Measurements from ENCODE around the gene SLC25A42. TPM values are rescaled to one million over a fixed set of nuclear protein-coding genes. Genes with fewer than 3 reads are reported as not detected.

Gene SLC25A42
- total RNA-seq, 1 donor from 2014 or later, result 6.6 TPM

GRCh38 chr19:19033176-19033425 lies 30.7 kb upstream of the SLC25A42 start:
- Histone ChIP-seq H3K4me3 (peak overlapping the region; percentile 89 to 94), H3K9me3 (no peaks in the 10 kb centered on the region), H3K27ac (peak overlapping the region; percentile 93), H3K4me1 (peaks cover 42% of the 10 kb centered on the region), H3K36me3 (peaks cover 0 to 14% of the 10 kb centered on the region in 2 donors), H3K27me3 (no peaks in the 10 kb centered on the region)
- no peak for TF ChIP-seq POLR2AphosphoS5 (IDR thresholded peaks at IDR 0.05; ENCODE audit: insufficient read depth in 1 of 2, low read depth in 1 of 2)
- TF ChIP-seq POLR2A (IDR thresholded peaks at IDR 0.05), result no peak
- TF ChIP-seq CTCF (IDR thresholded peaks at IDR 0.05), result no peak
- intact Hi-C loops (cut with DNase I), result no loop called here
- DNase-seq (ENCODE audit: extremely low spot score in 2 of 2), result no peak

GRCh38 chr19:19033426-19034203 lies 30.2 kb upstream of the SLC25A42 start, which contains the start of the genes ARMC6 and SUGP2:
Gene ARMC6, plus strand, starts transcription at chr19:19033603. Its CDS starts 607 bp downstream, at chr19:19034210.
Gene SUGP2, minus strand, starts transcription at chr19:19033517. Its CDS starts 2,446 bp downstream, at chr19:19031071.
- Histone ChIP-seq H3K4me3 (peak within 1 kb of the TSS; percentile 89 to 94), H3K27me3 (no peaks in the 10 kb centered on the region), H3K36me3 (peaks cover 0 to 9% of the 10 kb centered on the region in 2 donors), H3K4me1 (peaks cover 42% of the 10 kb centered on the region), H3K27ac (peak within 1 kb of the TSS; percentile 93), H3K9me3 (no peaks in the 10 kb centered on the region)
- intact Hi-C loops (cut with DNase I), result no loop called here
- no peak for DNase-seq (ENCODE audit: extremely low spot score in 2 of 2)
- TF ChIP-seq CTCF (IDR thresholded peaks at IDR 0.05) (peak in 1 of 3 experiments; percentile 35), POLR2AphosphoS5 (IDR thresholded peaks at IDR 0.05; ENCODE audit: insufficient read depth in 1 of 2, low read depth in 1 of 2) (peak; percentile 54 to 78), POLR2A (IDR thresholded peaks at IDR 0.05) (peak in 1 of 2 donors; percentile 73)

GRCh38 chr19:19034204-19034624 lies 29.6 kb upstream of the SLC25A42 start:
- H3K4me3 ChIP-seq, result peak overlapping the region; percentile 89 to 94
- H3K27ac ChIP-seq, result peak overlapping the region; percentile 93
- DNase-seq (ENCODE audit: extremely low spot score in 2 of 2), result no peak
- intact Hi-C loops (cut with DNase I), result no loop called here
- no peak for TF ChIP-seq POLR2AphosphoS5 (IDR thresholded peaks at IDR 0.05; ENCODE audit: insufficient read depth in 1 of 2, low read depth in 1 of 2)
- no peak for TF ChIP-seq POLR2A (IDR thresholded peaks at IDR 0.05)
- TF ChIP-seq CTCF (IDR thresholded peaks at IDR 0.05), result no peak
- H3K27me3 ChIP-seq, result no peaks in the 10 kb centered on the region
- H3K36me3 ChIP-seq, result peaks cover 0 to 6% of the 10 kb centered on the region in 2 donors
- no peaks in the 10 kb centered on the region for H3K9me3 ChIP-seq
- peaks cover 42% of the 10 kb centered on the region for H3K4me1 ChIP-seq

GRCh38 chr19:19039901-19040300 lies 23.9 kb upstream of the SLC25A42 start:
- H3K27ac ChIP-seq, result peak overlapping the region; percentile 59

More at GRCh38 chr19:19039901-19040300, 23.9 kb upstream of the SLC25A42 start:
- H3K9me3 ChIP-seq, result no peaks in the 10 kb centered on the region
- no peak overlapping the region for H3K4me3 ChIP-seq
- intact Hi-C loops (cut with DNase I), result no loop called here
- TF ChIP-seq POLR2AphosphoS5 (IDR thresholded peaks at IDR 0.05; ENCODE audit: insufficient read depth in 1 of 2, low read depth in 1 of 2), result no peak
- no peak for TF ChIP-seq POLR2A (IDR thresholded peaks at IDR 0.05)
- TF ChIP-seq CTCF (IDR thresholded peaks at IDR 0.05), result no peak
- no peak for DNase-seq (ENCODE audit: extremely low spot score in 2 of 2)
- H3K27me3 ChIP-seq, result no peaks in the 10 kb centered on the region
- H3K36me3 ChIP-seq, result peaks cover 0 to 17% of the 10 kb centered on the region in 2 donors
- peaks cover 12% of the 10 kb centered on the region for H3K4me1 ChIP-seq
